NT2/D1 (cell line): ENCODE measurements around the gene ERC2.

Source experiments
- YY1 ChIP-seq: IDR thresholded peaks from 2 replicates; pipeline ENCODE4 v1.6.1; 2011; ENCODE audit not compliant: insufficient read length, insufficient read depth
- ZNF274 ChIP-seq: IDR thresholded peaks from 2 replicates; pipeline ENCODE4 v1.6.1; 2011; ENCODE audit warnings: mild to moderate bottlenecking, low read depth, low read length

GRCh38 chr3:55658270-55658669 is 810.0 kb downstream of the ERC2 start:
- TF ChIP-seq ZNF274 (no peak), YY1 (no peak)
